Measurements from ENCODE around the gene NXPE1. TPM values are rescaled to one million over a fixed set of nuclear protein-coding genes. Genes with fewer than 3 reads are reported as not detected.

Gene NXPE1
- total and polyA plus RNA-seq, 2 donors (not counting 1 experiment from before 2014, with no cell fraction given) = not detected

DNA sequence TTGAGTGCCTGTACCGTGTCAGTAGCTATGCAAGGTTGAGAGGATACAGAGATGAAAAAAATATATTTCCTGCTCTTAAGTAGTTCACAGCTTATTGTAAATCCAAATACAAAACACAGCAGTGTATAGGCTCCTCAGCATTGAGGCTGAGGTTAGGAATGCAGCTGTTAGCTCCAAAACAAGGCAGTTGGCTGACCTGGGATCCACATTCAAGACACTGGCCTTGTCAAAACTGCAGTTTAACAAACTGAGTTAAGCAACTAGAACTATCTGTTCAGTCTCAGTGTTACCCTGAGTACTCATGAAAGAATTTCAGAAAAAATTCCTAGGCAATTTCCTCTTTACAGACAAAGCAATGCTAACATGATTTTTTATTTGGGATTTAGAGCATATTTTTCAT, 77.6 kb downstream of the NXPE1 start:
- Histone ChIP-seq H3K79me2 (ENCODE audit: control insufficient read depth, insufficient read depth, low read length) (no peaks in the 10 kb centered on the region), H3K4me2 (ENCODE audit: extremely low read depth, insufficient read depth, low read length) (no peak overlapping the region), H2AFZ (ENCODE audit: low read length) (no peak overlapping the region), H3K27ac (ENCODE audit: insufficient read depth, low read length) (no peak overlapping the region), H3K27me3 (ENCODE audit: control insufficient read depth, insufficient read depth, low read length) (no peaks in the 10 kb centered on the region), H3K9ac (ENCODE audit: insufficient read depth, low read length) (no peak overlapping the region), H3K4me1 (ENCODE audit: control insufficient read depth, extremely low read depth, insufficient read depth, low read length) (no peaks in the 10 kb centered on the region), H3K36me3 (ENCODE audit: control insufficient read depth, insufficient read depth, low read length) (no peaks in the 10 kb centered on the region), H4K20me1 (ENCODE audit: control insufficient read depth, extremely low read depth, insufficient read depth, low read length) (no peaks in the 10 kb centered on the region), H3K4me3 (replicated peaks in 1 of 4; ENCODE audit: control extremely low read depth in 1 of 4, insufficient read depth in 1 of 4, low read depth in 3 of 4, low read length in 4 of 4) (no peak overlapping the region), H3K9me3 (ENCODE audit: control insufficient read depth, insufficient read depth, low read depth, low read length) (no peaks in the 10 kb centered on the region)
- DNase-seq (ENCODE audit: low read depth in 2 of 2) = no peak
- TF ChIP-seq, protein P1, sequence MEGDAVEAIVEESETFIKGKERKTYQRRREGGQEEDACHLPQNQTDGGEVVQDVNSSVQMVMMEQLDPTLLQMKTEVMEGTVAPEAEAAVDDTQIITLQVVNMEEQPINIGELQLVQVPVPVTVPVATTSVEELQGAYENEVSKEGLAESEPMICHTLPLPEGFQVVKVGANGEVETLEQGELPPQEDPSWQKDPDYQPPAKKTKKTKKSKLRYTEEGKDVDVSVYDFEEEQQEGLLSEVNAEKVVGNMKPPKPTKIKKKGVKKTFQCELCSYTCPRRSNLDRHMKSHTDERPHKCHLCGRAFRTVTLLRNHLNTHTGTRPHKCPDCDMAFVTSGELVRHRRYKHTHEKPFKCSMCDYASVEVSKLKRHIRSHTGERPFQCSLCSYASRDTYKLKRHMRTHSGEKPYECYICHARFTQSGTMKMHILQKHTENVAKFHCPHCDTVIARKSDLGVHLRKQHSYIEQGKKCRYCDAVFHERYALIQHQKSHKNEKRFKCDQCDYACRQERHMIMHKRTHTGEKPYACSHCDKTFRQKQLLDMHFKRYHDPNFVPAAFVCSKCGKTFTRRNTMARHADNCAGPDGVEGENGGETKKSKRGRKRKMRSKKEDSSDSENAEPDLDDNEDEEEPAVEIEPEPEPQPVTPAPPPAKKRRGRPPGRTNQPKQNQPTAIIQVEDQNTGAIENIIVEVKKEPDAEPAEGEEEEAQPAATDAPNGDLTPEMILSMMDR (conservative IDR thresholded peaks at IDR 0.05 in 1 of 2, IDR thresholded peaks at IDR 0.05 in 1 of 2; ENCODE audit: low read depth in 1 of 2, low read length in 2 of 2) = no peak
- TF ChIP-seq EZH2 (IDR thresholded peaks at IDR 0.05; ENCODE audit: low read length, missing control alignments) = no peak

DNA sequence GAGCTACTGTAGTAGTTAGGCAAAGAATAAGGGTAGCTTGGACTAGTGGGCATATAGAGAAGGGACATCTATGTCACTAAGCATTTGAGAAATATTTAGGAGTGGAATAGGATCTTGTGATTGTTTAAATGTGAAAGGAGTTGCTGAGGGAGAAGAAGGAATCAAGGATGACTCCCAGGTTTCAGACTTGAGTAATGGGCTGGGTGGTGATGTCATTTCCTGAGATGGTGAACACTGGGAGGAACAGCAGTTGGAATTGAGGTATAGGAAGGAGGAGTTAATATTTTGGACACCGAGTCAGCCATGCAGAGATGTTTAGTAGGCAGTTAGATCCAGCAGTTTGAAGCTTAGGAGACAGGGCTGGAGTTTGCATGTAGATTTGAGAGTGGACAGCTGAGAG, 80.3 kb downstream of the NXPE1 start:
- H2AFZ ChIP-seq (ENCODE audit: low read length) = no peak overlapping the region
- H3K27me3 ChIP-seq (ENCODE audit: control insufficient read depth, insufficient read depth, low read length) = no peaks in the 10 kb centered on the region
- no peak overlapping the region for H3K4me3 ChIP-seq (replicated peaks in 1 of 4; ENCODE audit: control extremely low read depth in 1 of 4, insufficient read depth in 1 of 4, low read depth in 3 of 4, low read length in 4 of 4)
- H3K79me2 ChIP-seq (ENCODE audit: control insufficient read depth, insufficient read depth, low read length) = no peaks in the 10 kb centered on the region
- no peaks in the 10 kb centered on the region for H3K4me1 ChIP-seq (ENCODE audit: control insufficient read depth, extremely low read depth, insufficient read depth, low read length)
- no peak overlapping the region for H3K27ac ChIP-seq (ENCODE audit: insufficient read depth, low read length)
- no peak overlapping the region for H3K9ac ChIP-seq (ENCODE audit: insufficient read depth, low read length)
- no peak overlapping the region for H3K4me2 ChIP-seq (ENCODE audit: extremely low read depth, insufficient read depth, low read length)
- H3K9me3 ChIP-seq (ENCODE audit: control insufficient read depth, insufficient read depth, low read depth, low read length) = no peaks in the 10 kb centered on the region
- TF ChIP-seq, protein P1 (conservative IDR thresholded peaks at IDR 0.05 in 1 of 2, IDR thresholded peaks at IDR 0.05 in 1 of 2; ENCODE audit: low read depth in 1 of 2, low read length in 2 of 2) = no peak
- no peak for TF ChIP-seq EZH2 (IDR thresholded peaks at IDR 0.05; ENCODE audit: low read length, missing control alignments)
- no peaks in the 10 kb centered on the region for H3K36me3 ChIP-seq (ENCODE audit: control insufficient read depth, insufficient read depth, low read length)
- DNase-seq (ENCODE audit: low read depth in 2 of 2) = peak in 1 of 2 donors; percentile 2
- no peaks in the 10 kb centered on the region for H4K20me1 ChIP-seq (ENCODE audit: control insufficient read depth, extremely low read depth, insufficient read depth, low read length)

DNA sequence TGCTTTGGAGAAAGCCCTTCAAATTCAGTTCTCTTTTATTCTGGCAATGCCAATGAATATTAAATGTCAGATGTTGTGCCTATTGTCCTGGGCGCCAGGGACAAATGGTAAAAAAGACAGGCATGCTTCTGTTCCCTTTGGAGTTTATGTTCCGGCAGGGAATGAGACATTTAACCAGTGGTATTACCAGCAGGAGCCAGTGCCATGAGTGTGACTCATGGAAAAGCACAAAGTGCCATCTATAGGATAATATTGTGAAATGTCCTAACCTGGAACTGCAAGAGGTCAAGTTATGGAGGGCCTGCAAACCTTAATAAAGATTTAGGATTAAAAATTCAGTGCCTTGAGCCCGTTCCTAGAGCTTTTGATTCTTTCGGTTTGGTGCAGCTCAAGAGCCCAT, 80.9 kb downstream of the NXPE1 start:
- DNase-seq (ENCODE audit: low read depth in 2 of 2) = peak in 1 of 2 donors; percentile 51
- no peaks in the 10 kb centered on the region for H3K36me3 ChIP-seq (ENCODE audit: control insufficient read depth, insufficient read depth, low read length)

More for the DNA sequence above, 80.9 kb downstream of the NXPE1 start:
- Histone ChIP-seq H4K20me1 (ENCODE audit: control insufficient read depth, extremely low read depth, insufficient read depth, low read length) (no peaks in the 10 kb centered on the region), H3K4me3 (replicated peaks in 1 of 4; ENCODE audit: control extremely low read depth in 1 of 4, insufficient read depth in 1 of 4, low read depth in 3 of 4, low read length in 4 of 4) (no peak overlapping the region), H3K27ac (ENCODE audit: insufficient read depth, low read length) (no peak overlapping the region), H3K4me2 (ENCODE audit: extremely low read depth, insufficient read depth, low read length) (no peak overlapping the region), H3K9ac (ENCODE audit: insufficient read depth, low read length) (no peak overlapping the region), H3K4me1 (ENCODE audit: control insufficient read depth, extremely low read depth, insufficient read depth, low read length) (no peaks in the 10 kb centered on the region), H3K27me3 (ENCODE audit: control insufficient read depth, insufficient read depth, low read length) (no peaks in the 10 kb centered on the region), H3K79me2 (ENCODE audit: control insufficient read depth, insufficient read depth, low read length) (no peaks in the 10 kb centered on the region), H3K9me3 (ENCODE audit: control insufficient read depth, insufficient read depth, low read depth, low read length) (no peaks in the 10 kb centered on the region), H2AFZ (ENCODE audit: low read length) (no peak overlapping the region)
- TF ChIP-seq, protein P1 (conservative IDR thresholded peaks at IDR 0.05 in 1 of 2, IDR thresholded peaks at IDR 0.05 in 1 of 2; ENCODE audit: low read depth in 1 of 2, low read length in 2 of 2) = no peak
- no peak for TF ChIP-seq EZH2 (IDR thresholded peaks at IDR 0.05; ENCODE audit: low read length, missing control alignments)
